ENCODE data around the gene PLD4.

Gene PLD4

DNA sequence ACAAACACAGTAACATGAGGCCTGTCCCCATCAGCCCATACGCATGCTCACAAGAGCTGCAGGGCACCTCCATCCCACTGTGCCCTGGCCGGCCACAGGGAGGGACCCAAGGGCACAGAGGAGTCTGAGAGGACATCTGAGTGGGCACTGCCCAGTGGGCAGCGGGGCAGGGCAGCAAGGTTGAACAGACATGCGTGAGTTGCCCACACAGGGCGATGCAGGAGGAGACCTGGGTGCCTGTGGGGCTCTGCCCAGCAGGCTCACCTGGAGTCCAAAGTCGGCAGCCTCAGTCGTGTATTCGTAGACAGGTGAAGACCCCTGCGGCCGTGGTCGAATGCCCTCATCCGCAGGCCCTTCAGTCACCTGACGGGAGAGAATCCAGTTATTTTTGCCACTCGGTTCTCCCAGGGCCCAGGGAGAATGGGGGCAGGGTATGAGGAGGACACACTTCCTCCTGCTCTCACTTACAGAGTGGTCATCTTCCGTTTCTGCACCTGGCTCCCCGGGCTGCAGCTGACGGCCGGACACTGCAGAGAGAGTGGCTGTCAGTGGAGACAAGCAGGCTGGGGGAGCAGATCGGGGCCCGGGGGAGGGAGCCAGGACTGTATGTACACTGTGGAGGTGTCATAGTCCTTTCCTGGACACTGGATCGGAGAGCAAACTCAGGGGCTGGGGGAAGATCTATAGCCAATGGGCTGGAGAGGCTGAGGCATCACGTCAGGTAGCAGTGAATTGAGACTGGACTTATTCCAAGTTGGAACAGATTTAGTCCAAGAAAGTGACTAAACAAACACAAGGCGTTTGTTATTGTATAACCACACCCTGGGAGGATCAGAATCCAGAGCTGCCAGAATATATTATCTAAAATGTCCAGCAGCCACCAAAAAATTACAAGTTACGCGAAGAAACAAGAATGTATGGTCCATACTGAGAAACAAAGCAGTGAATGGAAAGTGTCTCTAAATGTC lies 32.8 kb downstream of the PLD4 start:
- DNase-seq = no peak

DNA sequence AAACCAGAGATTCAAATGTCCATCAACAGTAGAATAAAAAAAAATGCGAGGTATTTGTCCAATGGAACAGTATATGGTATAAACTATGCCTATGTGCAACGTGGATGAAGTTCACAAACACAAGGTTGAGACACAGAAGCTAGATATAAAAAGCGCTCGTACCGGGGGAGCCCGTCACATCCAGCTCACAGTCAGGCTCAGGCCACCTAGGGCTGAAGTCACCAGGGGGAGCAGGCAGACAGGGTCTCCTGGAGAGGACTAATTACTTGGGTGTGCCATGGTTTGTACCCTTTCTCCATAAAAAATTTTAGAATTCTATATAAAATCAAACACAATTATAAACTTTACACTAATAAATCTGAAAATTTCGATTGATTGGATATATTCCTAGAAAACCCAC lies 39.9 kb downstream of the PLD4 start:
- no peak for DNase-seq

DNA sequence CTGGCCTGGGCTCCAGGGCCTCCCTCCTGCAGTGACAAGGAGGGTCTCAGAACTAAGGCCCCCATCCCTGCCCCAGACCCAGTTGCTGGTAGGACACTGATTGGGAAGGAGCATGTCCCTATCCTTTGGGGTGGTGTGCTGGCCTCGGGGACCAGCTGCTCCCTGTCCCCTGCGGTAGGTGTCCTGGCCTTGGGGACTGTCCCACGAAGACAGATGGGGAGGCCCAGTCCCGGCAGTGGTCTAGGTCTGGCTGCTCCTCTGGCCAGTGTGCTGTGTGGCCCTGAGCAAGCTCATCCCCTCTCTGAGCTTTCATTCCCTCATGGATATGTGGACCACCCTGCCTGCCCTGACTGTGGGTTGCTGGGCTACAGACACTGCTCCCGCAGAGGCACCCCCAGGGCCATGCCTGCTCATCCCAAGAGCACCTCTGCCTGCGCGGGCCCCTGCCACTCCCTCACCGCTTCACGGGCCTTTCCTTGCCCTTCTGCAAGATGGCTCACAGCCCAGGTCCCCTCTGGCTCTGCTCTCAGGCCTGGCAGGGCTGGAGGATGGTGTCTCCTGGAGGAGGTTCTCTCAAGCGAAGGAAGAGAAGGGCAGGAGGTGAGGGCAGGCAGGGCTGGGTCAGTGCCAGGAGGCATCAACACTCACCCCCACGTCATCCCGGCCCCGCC lies 41.0 kb downstream of the PLD4 start:
- DNase-seq = no peak

DNA sequence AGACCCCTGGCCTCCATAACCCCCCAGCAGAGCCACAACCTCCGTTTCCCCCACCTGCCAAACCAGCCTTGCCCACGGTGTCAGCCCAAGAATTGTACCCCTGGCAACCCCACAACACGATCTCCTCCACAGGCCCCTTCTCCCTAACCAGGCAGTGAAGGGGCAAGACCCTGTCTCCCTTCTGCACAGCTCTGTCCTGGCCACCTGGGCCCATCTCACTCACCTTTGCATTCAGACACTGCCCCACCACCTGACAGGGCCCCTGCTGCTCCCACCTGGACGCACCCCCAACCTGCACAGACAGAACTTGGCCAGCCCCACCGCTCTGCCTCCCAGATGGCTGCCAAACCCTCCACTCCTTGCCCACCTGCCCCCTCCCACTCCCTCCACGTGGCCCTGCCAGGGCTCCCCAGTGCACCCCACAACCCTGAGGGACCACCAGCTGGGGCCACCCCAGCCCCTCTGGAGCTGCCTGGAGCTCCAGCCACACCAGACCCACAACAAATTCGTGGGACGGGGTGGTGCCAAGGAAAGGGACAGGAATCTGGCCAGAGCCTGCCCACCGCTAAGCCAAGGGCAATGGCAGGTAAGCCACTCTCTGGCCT lies 41.7 kb downstream of the PLD4 start:
- no peak for DNase-seq

DNA sequence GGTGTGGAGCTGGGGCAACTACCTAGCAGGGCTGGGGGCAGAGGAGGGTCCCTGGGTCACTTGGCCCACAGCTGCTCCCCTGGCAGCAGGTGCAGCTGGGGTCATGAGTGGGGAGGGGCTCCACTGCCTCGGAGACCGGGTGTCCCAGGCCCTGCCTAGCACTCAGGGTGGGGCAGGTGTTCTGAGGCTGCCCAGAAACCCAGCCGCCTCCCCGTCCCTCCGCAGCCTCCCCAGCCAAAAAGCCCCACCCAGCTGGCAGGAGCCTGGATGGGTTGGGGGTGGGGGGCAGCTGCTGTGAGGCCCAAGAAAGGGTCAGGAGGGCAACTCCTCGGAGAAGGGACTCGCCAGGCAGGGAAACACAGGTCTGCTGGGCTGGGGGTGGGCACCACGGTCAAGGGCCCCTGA lies 42.3 kb downstream of the PLD4 start:
- DNase-seq = no peak

DNA sequence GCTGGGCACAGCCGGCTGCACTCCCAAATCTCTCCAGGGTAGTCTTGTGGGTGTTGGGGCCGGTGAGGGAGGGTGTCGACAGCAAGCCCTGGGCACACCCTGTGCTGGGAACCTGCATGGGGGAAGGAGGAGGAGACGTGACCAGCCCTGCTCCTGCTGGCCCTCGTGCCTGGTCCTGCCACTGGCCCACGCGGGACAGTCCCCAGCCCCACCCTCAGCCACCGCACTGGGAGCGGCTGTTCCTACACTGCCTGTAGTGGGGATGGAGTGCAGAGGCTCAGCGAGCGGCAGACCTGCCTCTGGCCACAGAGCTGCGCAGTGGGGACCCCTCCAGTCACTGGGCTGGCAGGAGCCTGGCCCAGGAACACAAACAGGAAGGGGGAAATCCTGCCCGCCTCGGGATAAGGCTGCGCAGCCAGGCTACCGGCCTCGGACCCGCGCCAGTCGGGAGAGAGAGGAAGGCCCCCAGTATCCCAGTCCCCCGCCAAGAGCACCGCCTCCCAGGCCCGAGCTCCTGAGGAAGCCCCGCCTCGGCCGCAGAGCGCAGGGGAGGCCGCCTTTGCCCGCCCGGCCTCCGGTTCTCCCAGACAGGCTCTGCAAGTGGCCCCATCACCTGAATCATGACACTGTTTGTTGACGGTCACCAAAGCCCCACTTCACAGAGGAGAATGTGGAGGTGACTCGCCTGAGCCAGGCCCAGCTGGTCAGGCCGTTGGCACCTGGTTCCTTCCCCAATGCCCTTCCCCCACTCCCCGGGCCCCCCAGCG lies 42.9 kb downstream of the PLD4 start:
- no peak for DNase-seq

DNA sequence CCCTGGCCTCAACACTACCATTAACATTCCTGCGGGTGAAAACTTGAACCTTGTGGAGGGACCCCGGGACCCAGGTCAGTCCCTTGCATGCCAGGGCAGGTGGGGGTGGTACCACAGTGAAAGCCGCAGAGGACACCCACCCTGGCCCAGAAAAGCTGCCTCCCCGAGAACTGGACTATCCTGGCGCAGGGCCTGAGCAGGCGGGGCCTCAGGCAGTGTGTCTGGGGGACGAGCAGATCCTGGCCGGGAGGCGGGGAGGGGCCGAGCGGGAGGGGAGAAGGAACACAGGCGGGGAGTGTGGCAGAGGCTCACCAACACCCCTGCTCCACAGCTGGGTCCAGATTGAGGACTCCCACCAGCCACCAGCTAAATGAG lies 43.5 kb downstream of the PLD4 start:
- no peak for DNase-seq

DNA sequence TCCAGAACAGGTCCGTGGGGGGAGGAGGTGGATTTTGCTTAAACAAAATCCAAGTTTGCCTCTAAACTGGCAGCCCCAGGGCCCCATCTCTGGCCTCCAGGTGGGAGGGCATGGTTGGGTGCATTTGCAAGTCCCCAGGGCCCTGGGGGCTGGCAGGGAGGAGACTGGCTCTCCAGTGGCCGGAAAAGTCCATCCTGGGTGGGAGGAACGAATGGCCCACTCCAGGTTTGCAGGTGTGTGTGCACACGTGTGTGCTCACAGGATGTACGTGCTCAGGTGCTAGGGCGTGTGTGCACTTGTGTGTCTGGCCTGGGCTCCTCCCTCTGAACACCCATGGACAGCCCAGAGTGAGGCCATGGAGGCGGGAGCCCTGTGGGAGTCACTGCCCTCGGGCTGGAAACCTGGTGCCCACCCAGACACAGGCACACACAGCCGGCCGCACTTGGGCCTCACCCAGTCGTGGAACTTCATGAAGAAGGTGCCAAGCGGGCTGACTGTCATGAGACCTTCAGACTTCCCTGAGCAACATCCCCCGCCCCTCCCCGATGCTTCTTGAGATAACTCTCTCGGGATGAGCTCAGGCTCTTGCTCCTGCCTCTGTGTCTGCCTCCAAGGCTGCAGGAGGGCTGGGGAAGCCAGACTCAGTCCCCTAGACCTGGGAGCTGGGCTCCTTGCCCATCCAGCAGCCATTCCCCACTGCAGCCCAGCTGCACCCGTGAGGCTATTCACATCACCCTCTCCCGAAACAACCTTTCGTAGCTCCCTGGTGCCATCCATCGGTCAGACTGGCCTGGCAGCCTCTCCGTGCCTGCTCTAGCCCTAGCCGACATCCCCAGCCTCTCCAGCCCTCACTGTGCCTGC lies 44.1 kb downstream of the PLD4 start:
- no peak for DNase-seq

DNA sequence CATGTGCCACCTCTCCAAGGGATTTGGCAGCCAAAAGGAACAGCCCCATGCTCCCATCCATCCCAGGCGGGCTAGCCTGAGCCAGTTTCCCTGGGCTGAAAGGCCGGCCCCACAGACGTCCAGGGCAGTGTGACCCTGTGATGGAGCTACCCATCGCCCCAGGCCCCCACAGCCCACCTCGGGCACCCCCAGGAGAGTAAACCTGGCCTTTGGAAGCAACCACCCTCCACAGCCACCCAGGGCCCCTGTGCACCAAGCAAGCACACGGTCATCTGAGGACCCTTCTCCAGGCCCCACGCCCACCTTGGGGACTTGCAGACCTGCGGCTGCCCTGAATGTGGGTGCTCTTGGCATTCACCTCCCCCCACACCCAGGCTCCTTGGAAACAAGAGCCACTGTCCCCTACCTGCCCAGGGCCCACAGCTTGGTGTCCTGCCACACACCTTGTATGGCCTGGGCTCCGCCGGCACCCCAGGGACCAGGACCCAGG lies 45.1 kb downstream of the PLD4 start:
- DNase-seq = no peak

DNA sequence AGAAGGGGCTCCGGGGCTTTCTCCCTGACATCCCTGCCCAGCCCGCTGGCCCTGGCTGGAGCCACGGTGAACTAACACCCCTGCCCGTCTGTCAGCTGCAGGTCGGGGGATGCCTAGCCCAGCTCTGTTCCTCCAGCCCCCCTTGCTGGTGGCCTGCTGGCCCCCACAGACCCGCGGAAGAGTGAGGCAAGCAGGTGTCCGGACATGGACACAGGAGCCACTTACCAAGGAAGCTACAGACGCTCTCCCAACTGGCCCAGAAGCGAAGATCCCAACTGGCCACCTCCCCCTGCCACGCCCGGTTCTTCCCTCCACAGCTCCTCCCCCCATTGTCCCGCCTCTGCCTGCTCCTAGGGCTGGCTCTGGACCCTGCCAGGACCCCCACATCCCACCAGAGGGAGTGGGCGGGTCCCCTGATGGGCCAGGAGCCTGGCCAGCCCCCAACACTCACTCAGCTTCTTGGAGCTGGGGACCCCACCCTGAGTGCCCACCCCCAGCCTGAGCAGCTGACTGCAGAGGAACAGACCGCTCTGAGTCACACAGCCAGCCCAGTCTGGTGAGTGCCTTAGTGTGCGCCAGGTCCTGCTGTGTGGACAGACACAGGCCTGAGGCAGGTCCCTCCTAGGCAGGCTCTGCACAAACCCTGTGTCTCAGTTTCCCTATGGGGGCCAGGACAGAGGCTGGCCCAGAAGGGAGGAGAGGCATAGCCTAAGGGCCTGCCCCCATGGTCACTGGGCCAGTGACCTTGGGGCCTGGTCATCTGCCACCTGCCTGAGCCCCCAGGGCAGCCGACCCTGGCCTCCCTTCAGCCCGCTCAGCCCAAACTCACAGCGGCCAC lies 45.8 kb downstream of the PLD4 start:
- DNase-seq = peak; percentile 51

DNA sequence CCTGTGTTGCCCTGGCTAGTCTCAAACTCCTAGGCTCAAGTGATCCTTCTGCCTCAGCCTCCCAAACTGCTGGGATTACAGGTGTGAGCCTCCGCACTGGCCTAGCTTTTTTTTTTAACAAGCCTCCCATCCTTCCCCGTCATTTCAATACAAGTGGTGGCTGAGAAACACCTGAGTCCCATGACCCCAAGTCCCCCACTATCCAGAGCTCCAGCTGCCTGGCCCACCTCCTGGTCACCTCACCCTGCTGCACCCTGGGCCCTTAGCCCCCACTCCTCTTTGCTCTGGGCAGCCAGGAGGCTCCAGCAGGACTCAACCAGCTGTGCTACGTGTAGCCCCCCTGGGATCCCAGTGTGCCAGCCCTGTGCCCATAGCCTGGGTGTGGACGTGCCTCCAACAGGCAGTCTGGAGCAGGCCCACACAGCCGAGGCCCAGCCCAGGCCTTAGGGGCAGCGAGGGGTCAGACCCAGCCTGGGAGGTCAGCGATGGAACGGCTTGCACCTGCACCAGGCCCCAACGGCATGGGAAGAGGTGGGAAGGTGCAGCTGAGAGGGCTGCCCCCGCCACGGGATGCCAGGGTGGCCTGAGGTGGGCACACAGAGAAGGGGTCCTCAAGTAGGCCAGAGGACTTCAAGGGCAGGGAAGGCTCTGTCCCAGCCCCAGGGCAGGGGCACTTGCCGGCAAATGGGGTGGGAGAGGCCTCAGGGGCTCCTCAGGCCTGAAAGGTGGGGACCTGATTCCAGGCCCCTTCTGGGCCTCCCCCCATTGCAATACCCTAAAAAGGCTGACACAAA lies 47.0 kb downstream of the PLD4 start:
- DNase-seq = no peak

DNA sequence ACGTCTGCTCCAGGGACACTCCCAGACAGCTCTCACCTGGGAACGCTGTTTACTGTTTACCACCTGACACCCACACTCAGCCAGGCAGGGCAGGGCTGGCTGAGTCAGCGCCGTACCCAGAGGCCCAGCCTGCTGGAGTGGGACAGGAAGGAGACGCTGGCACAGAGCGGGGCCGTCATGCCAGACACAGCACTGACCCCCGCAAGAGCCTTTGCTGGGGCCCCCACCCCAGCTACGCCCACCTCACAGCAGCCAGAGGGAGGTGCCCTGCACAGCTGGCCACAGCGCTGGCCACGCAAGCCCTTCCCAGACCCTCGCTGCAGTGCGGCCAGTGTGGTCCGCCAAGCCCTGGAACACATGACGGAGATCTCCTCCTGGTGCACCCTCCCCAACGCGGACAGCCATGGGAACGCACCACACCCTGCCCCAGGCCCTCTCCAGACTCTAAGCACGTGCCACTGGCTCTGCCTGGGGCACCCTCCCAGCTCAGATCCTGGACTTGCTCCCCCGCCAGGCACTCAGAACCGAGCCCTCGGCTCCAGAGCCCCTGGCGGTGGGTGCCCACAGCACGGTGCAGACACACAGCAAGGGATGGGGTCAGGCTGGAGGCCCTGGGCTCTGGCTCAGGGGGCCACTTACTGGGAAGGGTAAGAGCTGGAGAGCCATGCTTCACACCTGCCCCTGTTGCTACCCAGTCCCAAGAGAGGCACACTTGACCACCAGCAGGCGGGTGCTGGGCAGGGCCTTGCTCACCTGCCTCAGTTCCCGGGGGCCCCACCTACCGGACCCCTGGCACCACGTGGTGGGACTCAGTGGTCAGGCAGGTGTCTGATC lies 47.8 kb downstream of the PLD4 start:
- peak; percentile 17 for DNase-seq

DNA sequence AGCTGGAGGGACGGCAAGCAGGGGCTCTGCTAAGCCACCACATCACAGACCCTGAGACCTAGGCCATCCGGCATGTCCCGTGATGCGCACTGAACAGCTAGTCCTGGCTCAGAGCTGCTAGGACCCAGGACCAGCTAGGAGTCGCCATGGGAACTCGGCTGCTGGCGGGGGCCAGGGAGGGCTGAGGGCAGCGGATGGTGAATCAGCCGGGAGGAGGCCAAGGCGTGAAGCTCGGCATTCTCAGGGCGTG lies 48.4 kb downstream of the PLD4 start:
- peak; percentile 89 for DNase-seq

DNA sequence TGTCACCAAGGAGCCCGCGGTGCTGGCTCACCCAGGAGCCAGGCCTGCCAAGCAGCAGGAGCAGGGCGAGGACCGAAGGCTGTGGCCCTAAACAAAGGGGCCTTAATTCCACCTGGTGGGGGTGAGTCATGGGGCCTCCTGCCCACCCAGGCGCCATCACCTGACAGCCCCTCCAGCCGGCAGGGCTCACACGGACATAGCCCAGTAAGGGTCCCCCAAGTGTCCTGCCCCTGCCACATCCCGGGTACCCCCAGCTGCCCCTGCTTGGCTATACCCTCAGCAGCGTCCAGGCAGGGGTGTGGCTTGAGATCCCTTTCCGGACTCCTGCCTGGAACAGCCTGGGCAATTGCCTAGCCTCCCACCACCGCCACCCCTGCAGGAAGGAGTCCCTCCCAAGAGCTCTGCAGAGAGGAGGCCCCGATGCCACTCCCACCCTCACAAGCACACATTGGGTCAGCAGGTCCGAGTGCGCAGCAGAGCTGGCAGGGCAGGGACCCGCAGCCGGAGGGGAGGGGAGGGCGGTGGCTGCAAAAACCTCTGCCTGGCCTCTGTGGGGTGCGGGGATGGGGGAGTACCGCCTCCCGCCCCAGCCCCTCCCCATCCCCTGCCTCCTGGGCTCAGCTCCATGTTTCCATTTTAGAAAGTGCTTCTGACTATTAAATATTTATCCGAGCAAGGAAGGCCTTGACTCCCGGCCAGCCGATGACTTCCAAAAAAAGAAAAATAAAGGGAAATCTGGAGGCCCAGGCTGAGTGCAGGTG lies 48.9 kb downstream of the PLD4 start:
- peak; percentile 78 for DNase-seq

DNA sequence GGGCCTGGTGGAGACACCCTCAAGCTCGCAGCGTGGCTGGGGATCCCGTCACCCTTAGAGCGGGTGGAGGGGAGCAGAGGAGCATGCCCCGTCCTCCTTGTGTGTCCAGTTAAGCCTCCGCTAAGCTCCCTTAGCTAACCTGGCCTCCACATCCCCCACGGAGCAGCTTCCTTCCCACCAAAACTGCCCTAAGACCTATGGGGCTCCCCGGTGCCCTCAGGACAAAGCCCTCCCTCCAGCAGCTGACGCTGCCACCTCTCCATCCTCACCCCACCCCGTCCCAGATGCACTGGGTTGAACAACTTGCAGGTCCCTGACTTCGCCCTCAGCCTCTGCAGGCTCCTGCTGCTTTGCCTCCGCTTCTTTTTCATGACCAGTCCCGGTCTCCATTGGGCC lies 49.5 kb downstream of the PLD4 start:
- no peak for DNase-seq

DNA sequence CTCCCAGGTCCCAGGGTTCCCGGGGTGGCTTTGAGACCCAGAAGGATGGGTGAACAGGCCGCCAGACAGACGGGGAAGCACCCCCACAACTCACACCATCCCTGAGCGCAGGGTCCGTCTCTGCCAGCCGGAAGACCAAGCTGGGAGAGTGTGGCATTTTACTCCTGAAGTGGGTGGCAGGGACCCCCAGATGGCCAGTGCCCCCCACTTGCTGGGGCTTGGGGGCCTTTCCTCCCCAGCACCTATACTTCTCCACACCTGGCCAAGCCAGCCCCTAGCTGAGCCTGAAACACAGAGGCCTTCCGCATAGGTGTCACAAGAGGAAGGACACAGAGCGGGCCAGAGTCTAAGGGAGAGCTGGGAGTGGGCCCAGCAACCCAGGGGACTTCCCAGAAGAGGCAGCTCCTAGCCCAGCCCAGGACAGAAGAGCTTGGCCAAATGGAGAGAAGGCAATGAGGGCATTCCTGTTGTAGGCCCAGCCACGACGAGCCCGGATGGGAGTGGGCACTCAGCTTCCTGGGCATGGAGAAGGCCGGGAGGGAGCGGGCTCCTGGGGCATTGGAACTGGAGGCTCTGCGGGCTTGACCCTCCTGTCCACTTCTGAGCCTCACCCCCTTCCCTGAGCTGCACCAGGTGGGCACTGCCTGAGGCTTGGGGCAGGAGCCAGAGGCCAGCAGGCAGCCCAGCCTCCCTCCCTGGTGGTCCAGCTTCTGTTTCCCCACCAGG lies 50.1 kb downstream of the PLD4 start:
- no peak for DNase-seq

DNA sequence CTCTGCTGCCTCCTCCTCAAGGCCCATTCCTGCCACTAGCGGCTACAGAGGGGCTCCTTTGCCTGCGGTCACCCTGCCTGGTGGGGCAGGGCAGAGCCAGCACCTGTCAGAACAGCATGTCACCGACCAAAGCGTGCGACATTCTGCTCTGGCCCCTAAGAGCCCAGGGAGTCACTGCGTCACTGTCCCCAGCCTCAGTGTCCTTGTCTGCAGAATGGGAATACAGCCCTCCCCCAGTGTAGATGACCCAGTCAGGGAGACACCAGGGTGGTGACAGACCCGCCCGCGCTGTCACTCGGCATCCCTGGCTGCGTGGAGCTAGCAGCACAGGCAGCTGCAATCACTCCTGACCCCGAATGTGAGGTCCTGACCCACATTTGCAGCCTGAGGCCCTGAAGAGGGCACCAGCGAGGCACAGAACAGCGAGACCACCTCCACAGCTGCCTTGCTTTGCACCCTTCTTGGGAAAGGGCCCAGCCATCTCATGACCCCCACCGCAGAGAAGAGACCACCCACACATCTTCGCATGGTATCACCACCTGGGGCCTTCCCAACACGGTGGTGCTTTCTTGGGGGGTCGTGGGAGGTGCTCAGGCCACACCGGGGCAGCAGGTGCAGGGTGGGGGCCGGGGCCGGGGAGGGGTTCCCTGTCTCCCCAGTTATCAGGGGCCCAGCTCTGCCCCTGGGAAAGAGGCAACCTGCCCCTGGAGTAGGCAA lies 51.0 kb downstream of the PLD4 start:
- DNase-seq = no peak

Measured in T1000 (cell line).